GM23248 (cell line): ENCODE data around the gene STK11IP. TPM values are rescaled to one million over a fixed set of nuclear protein-coding genes. Genes with fewer than 3 reads are reported as not detected.

Experiments used
- DNase-seq: peaks from one replicate; pipeline ENCODE4 v3.0.0-alpha.2; 2015
- H2AFZ ChIP-seq: fragments of 200-600 bp; sonication (generic); 2 replicates; pipeline ENCODE4 v1.6.1; 2016; ENCODE audit warnings: antibody characterized with exemption
- H3F3A ChIP-seq: fragments of 200-600 bp; sonication (generic); 2 replicates; pipeline ENCODE4 v1.6.1; 2016; ENCODE audit warnings: mild to moderate bottlenecking, antibody characterized with exemption, mixed run types; ENCODE audit not compliant: insufficient read depth
- H3K27ac ChIP-seq: fragments of 200-600 bp; sonication (generic); 2 replicates; pipeline ENCODE4 v1.5.1; 2016; ENCODE audit warnings: mild to moderate bottlenecking
- H3K27me3 ChIP-seq: fragments of 200-600 bp; sonication (generic); replicated peaks from 2 replicates; pipeline ENCODE4 v1.6.1; 2016; ENCODE audit warnings: mild to moderate bottlenecking; ENCODE audit not compliant: insufficient read depth
- H3K36me3 ChIP-seq: fragments of 200-600 bp; sonication (generic); 2 replicates; pipeline ENCODE4 v1.6.1; 2016; ENCODE audit warnings: low read depth, mild to moderate bottlenecking
- H3K4me1 ChIP-seq: fragments of 200-600 bp; sonication (generic); 2 replicates; pipeline ENCODE4 v1.6.1; 2016; ENCODE audit warnings: mild to moderate bottlenecking; ENCODE audit not compliant: insufficient read depth
- H3K4me2 ChIP-seq: fragments of 200-600 bp; sonication (generic); one replicate; pipeline ENCODE4 v1.6.1; 2016; ENCODE audit warnings: mild to moderate bottlenecking; ENCODE audit not compliant: unreplicated experiment
- H3K4me3 ChIP-seq: fragments of 200-600 bp; sonication (generic); 2 replicates; pipeline ENCODE4 v1.5.1; 2016; ENCODE audit warnings: mild to moderate bottlenecking
- H3K79me2 ChIP-seq: fragments of 200-600 bp; sonication (generic); 2 replicates; pipeline ENCODE4 v1.6.1; 2016; ENCODE audit warnings: mild to moderate bottlenecking; ENCODE audit not compliant: insufficient read depth
- H3K9ac ChIP-seq: fragments of 200-600 bp; sonication (generic); 2 replicates; pipeline ENCODE4 v1.6.1; 2016; ENCODE audit warnings: mild to moderate bottlenecking
- H3K9me2 ChIP-seq: fragments of 200-600 bp; sonication (generic); 2 replicates; pipeline ENCODE4 v1.6.1; 2016; ENCODE audit warnings: mixed run types, mild to moderate bottlenecking, moderate library complexity; ENCODE audit not compliant: insufficient read depth
- H3K9me3 ChIP-seq: fragments of 200-600 bp; sonication (generic); one replicate; pipeline ENCODE4 v1.6.1; 2017; ENCODE audit warnings: low read depth
- H4K20me1 ChIP-seq: fragments of 200-600 bp; sonication (generic); 2 replicates; pipeline ENCODE4 v1.6.0; 2016; ENCODE audit not compliant: insufficient read depth
- EZH2 ChIP-seq: fragments of 200-600 bp; sonication (generic); IDR thresholded peaks from 2 replicates; pipeline ENCODE4 v1.6.1; 2018; ENCODE audit warnings: antibody characterized with exemption, mild to moderate bottlenecking; ENCODE audit not compliant: insufficient read depth, poor library complexity, severe bottlenecking
- EZH2phosphoT487 ChIP-seq: fragments of 200-600 bp; sonication (generic); IDR thresholded peaks from 2 replicates; pipeline ENCODE4 v1.6.1; 2018; ENCODE audit warnings: antibody characterized with exemption, moderate library complexity, mild to moderate bottlenecking, low read depth; ENCODE audit not compliant: insufficient read depth
- WGBS, 2 experiments: methylation state at CpG; one replicate each; pipeline ENCODE4 v1.1.6; 2015 to 2017; ENCODE audit warnings: low lambda C conversion rate in 2 of 2, low coverage in 1 of 2; ENCODE audit errors: missing lambda C conversion rate in 2 of 2; 5-methylcytosine and 5-hydroxymethylcytosine counted together
- in situ Hi-C: fragments of 300-500 bp; cut with MboI; formaldehyde crosslinking; loops from 2 replicates; pipeline ENCODE4 v1.15.0; 2020
- polyA plus RNA-seq: library from polyadenylated mRNA; unstranded; fragments of >200 nt; fragmentation: Nextera tagmentation; extraction: Ambion mirVana; gene quantifications from 2 replicates; pipeline ENCODE4 v1.2.1, GENCODE V29; 2016
- total RNA-seq: library from RNA; depleted of rRNA; stranded (reverse); fragments of >200 nt; shearing (Covaris generic); gene quantifications from 2 replicates; pipeline ENCODE4 v1.2.3, GENCODE V29; 2014; rRNA removed

Gene STK11IP
- 10.5 and 13.9 TPM in 2 replicates for total RNA-seq
- polyA plus RNA-seq, result 7.3 and 7.9 TPM in 2 replicates

DNA sequence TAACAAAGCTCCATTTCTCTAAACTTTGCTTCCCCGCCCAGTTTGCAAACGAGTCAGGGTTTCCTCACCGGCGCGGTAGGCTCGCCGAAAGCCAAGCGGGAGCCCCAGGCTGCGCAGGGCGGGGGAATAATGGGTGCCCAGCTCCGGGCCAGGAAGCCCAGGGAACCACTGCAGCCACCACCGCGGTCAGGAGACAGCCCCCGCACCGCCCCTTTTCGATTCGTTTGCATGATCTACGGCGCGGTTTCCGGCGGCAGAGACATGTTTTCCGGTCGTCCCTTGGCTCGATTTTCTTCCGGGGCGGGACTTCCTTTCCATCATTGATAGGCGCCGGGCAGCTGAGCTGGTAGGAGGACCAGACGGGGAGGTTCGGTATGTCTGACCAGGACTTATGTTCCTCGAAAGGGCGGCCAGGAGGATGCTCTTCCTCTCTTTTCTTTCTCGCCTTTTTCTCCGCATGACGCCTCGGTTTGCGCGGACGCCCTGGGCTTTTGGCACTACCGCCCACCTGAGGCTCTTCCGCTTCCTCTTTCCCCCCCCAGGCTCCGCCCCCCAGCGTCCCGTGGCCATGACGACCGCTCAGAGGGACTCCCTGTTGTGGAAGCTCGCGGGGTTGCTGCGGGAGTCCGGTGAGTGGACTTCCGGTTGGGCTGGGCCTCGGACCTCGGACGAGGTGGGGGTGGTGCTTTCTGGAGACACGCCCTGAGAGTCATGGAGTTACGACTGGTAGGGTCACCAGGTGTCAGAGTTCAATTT lies at the start of gene STK11IP:
Gene STK11IP (plus strand): TSS at position 306 of the 756 bp plus-strand sequence. CDS start 263 bp downstream, at position 569.
- H4K20me1 ChIP-seq, result no peaks in the 10 kb centered on the region
- peak within 1 kb of the TSS; percentile 90 for H3K4me3 ChIP-seq
- in situ Hi-C loops, result no loop called here
- H2AFZ ChIP-seq, result peak within 1 kb of the TSS; percentile 99
- H3K4me1 ChIP-seq, result peaks cover 11% of the 10 kb centered on the region
- 0% methylated on average over 44 to 57 of the region's 57 CpGs for WGBS, 2 experiments
- no peaks in the 10 kb centered on the region for H3K27me3 ChIP-seq
- peak; percentile 99 for DNase-seq
- no peaks in the 10 kb centered on the region for H3K9me3 ChIP-seq
- H3K4me2 ChIP-seq, result peak within 1 kb of the TSS; percentile 98
- no peak for TF ChIP-seq EZH2
- no peak for TF ChIP-seq EZH2phosphoT487
- H3K27ac ChIP-seq, result peak within 1 kb of the TSS; percentile 84
- H3K36me3 ChIP-seq, result 0 out of 2 replicates have a peak, but pooled peaks cover 4% of the 10 kb centered on the region
- peak within 1 kb of the TSS; percentile 88 for H3K9ac ChIP-seq
- peaks cover 13% of the 10 kb centered on the region for H3K79me2 ChIP-seq
- peaks cover 16% of the 10 kb centered on the region for H3F3A ChIP-seq
- H3K9me2 ChIP-seq, result no peaks in the 10 kb centered on the region

GRCh38 chr2:219548990-219549389 lies 48.7 kb upstream of the STK11IP start:
- Histone ChIP-seq H3F3A (no peaks in the 10 kb centered on the region), H3K36me3 (no peaks in the 10 kb centered on the region), H2AFZ (no peak overlapping the region), H3K79me2 (no peaks in the 10 kb centered on the region), H3K27me3 (no peaks in the 10 kb centered on the region), H3K4me3 (no peak overlapping the region), H3K9me2 (no peaks in the 10 kb centered on the region), H3K9ac (no peak overlapping the region), H4K20me1 (no peaks in the 10 kb centered on the region), H3K4me1 (peaks cover 4% of the 10 kb centered on the region; the same call in 1 of the 2 replicates), H3K4me2 (no peak overlapping the region), H3K9me3 (no peaks in the 10 kb centered on the region), H3K27ac (no peak overlapping the region)
- TF ChIP-seq EZH2phosphoT487, result no peak
- TF ChIP-seq EZH2, result no peak
- DNase-seq, result no peak
- 92% methylated on average over 18 of the region's 18 CpGs for WGBS, 2 experiments
- in situ Hi-C loops, result no loop called here

DNA sequence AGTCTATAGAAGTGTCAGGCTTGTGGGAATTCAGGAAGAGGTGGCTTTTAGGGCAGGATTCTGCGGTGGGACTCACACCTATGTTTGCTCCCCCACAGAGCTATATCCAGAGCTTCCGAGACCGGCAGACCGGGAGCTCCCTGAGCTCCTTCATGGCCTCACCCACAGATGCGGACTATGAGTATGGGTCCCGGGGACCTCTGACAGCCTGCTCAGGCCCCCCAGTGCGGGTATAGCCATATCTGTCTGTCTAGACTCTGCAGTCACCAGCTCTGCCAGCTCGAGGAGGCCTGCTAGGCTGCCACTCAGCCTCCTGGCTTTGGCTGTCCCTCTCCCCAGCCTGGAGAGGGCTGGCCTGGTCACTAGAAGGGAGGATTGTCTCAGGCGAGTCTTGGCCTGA lies 48.0 kb upstream of the STK11IP start:
- Histone ChIP-seq H3K9me2 (no peaks in the 10 kb centered on the region), H3K9ac (no peak overlapping the region), H3K4me1 (peaks cover 4% of the 10 kb centered on the region; the same call in 1 of the 2 replicates), H4K20me1 (no peaks in the 10 kb centered on the region), H3K79me2 (no peaks in the 10 kb centered on the region), H3K27me3 (no peaks in the 10 kb centered on the region), H3F3A (no peaks in the 10 kb centered on the region), H3K9me3 (no peaks in the 10 kb centered on the region), H3K4me3 (no peak overlapping the region), H2AFZ (no peak overlapping the region), H3K27ac (no peak overlapping the region), H3K36me3 (no peaks in the 10 kb centered on the region), H3K4me2 (no peak overlapping the region)
- in situ Hi-C loops, result no loop called here
- DNase-seq, result no peak
- WGBS, 2 experiments, result 80 to 84% methylated on average over 9 of the region's 9 CpGs
- TF ChIP-seq EZH2phosphoT487 (no peak), EZH2 (no peak)

GRCh38 chr2:219551441-219552381 lies 45.9 kb upstream of the STK11IP start:
- 7 to 11% methylated on average over 46 to 49 of the region's 54 CpGs for WGBS, 2 experiments
- H3K4me2 ChIP-seq, result peak overlapping the region; percentile 87
- H3F3A ChIP-seq, result no peaks in the 10 kb centered on the region
- H3K9me2 ChIP-seq, result no peaks in the 10 kb centered on the region
- peak; percentile 79 for DNase-seq
- in situ Hi-C loops, result no loop called here
- no peaks in the 10 kb centered on the region for H3K79me2 ChIP-seq
- TF ChIP-seq EZH2, result no peak
- no peak for TF ChIP-seq EZH2phosphoT487
- H3K4me1 ChIP-seq, result peaks cover 4% of the 10 kb centered on the region; the same call in 1 of the 2 replicates
- H3K4me3 ChIP-seq, result peak overlapping the region; percentile 76
- no peaks in the 10 kb centered on the region for H3K36me3 ChIP-seq
- no peaks in the 10 kb centered on the region for H3K27me3 ChIP-seq
- H3K27ac ChIP-seq, result no peak overlapping the region
- H3K9ac ChIP-seq, result no peak overlapping the region
- no peaks in the 10 kb centered on the region for H3K9me3 ChIP-seq
- H2AFZ ChIP-seq, result peak overlapping the region; percentile 83
- H4K20me1 ChIP-seq, result no peaks in the 10 kb centered on the region
